Keratinocyte (primary cell): ENCODE measurements around the gene KLHL29. TPM values are rescaled to one million over a fixed set of nuclear protein-coding genes. Genes with fewer than 3 reads are reported as not detected.

Experiments
- DNase-seq: peaks from one replicate; pipeline ENCODE4 v3.0.0-alpha.2; 2011; ENCODE audit warnings: low read depth, missing footprints, low spot score
- FAIRE-seq: peaks from 2 replicates; lab custom pipeline; 2011; peaks lifted over from hg19 to GRCh38; lab: Jason Lieb, UNC
- H2AFZ ChIP-seq: 2 replicates; pipeline ENCODE4 v1.6.0; 2012; ENCODE audit warnings: low read length, control low read depth, inconsistent platforms; ENCODE audit not compliant: control insufficient read depth
- H3K27ac ChIP-seq: 2 replicates; pipeline ENCODE4 v1.5.1; 2011; ENCODE audit warnings: low read length; ENCODE audit not compliant: control insufficient read depth, insufficient read depth
- H3K27me3 ChIP-seq: 3 replicates; pipeline ENCODE4 v1.6.0; 2011; ENCODE audit warnings: low read length; ENCODE audit not compliant: control insufficient read depth, insufficient read depth; ENCODE audit errors: extremely low read depth
- H3K36me3 ChIP-seq, 2 experiments: 2 replicates in 1 of 2; 3 replicates in 1 of 2; pipeline ENCODE4 v1.5.1; 2011; ENCODE audit warnings: low read length in 2 of 2, mild to moderate bottlenecking in 1 of 2; ENCODE audit not compliant: control insufficient read depth in 2 of 2, insufficient read depth in 2 of 2; ENCODE audit errors: extremely low read depth in 1 of 2
- H3K4me1 ChIP-seq: 3 replicates; pipeline ENCODE4 v1.5.1; 2011; ENCODE audit warnings: low read length; ENCODE audit not compliant: control insufficient read depth, insufficient read depth; ENCODE audit errors: extremely low read depth
- H3K4me2 ChIP-seq: 3 replicates; pipeline ENCODE4 v1.6.0; 2011; ENCODE audit warnings: low read depth, low read length; ENCODE audit not compliant: control insufficient read depth, insufficient read depth; ENCODE audit errors: extremely low read depth
- H3K4me3 ChIP-seq, 3 experiments: fragments of 200-600 bp in 1 of 3; sonication (generic) in 1 of 3; 2 replicates in 2 of 3; 3 replicates in 1 of 3; pipeline ENCODE4 v1.5.1; 2011 to 2016; ENCODE audit warnings: low read length in 3 of 3, mild to moderate bottlenecking in 3 of 3, control low read depth in 2 of 3, inconsistent platforms in 1 of 3, low read depth in 1 of 3, mixed read lengths in 1 of 3, mixed run types in 1 of 3, moderate library complexity in 1 of 3; ENCODE audit not compliant: control insufficient read depth in 2 of 3, insufficient read depth in 2 of 3; ENCODE audit errors: extremely low read depth in 1 of 3
- H3K79me2 ChIP-seq: 2 replicates; pipeline ENCODE4 v1.6.0; 2012; ENCODE audit warnings: low read length; ENCODE audit not compliant: control insufficient read depth, insufficient read depth
- H3K9ac ChIP-seq: 3 replicates; pipeline ENCODE4 v1.6.0; 2011; ENCODE audit warnings: low read length; ENCODE audit not compliant: control insufficient read depth, insufficient read depth; ENCODE audit errors: extremely low read depth
- H3K9me1 ChIP-seq: 3 replicates; pipeline ENCODE4 v1.6.0; 2011; ENCODE audit warnings: low read length; ENCODE audit not compliant: control insufficient read depth, insufficient read depth; ENCODE audit errors: extremely low read depth
- H3K9me3 ChIP-seq: 2 replicates; pipeline ENCODE4 v1.5.1; 2012; ENCODE audit warnings: low read depth, low read length; ENCODE audit not compliant: control insufficient read depth
- H4K20me1 ChIP-seq: 3 replicates; pipeline ENCODE4 v1.6.0; 2011; ENCODE audit warnings: low read length; ENCODE audit not compliant: control insufficient read depth, insufficient read depth; ENCODE audit errors: extremely low read depth
- CTCF ChIP-seq, 3 experiments: IDR thresholded peaks in 1 of 3; conservative IDR thresholded peaks in 1 of 3; optimal IDR thresholded peaks in 1 of 3; 2 replicates in 2 of 3; 3 replicates in 1 of 3; pipeline versions ENCODE3 to v1.5.1; 2011; ENCODE audit warnings: low read length in 3 of 3, mild to moderate bottlenecking in 3 of 3, moderate library complexity in 2 of 3, control low read depth in 1 of 3, inconsistent platforms in 1 of 3; ENCODE audit not compliant: insufficient read depth in 2 of 3; ENCODE audit errors: extremely low read depth in 1 of 3
- EZH2 ChIP-seq: IDR thresholded peaks from one replicate; pipeline ENCODE4 v1.6.1; 2012; ENCODE audit warnings: inconsistent platforms, mild to moderate bottlenecking, low read length, moderate library complexity
- dilution Hi-C: fragments of 300-500 bp; cut with MboI; formaldehyde crosslinking; loops from one replicate; pipeline ENCODE4 v1.7.0; 2020; ENCODE audit warnings: low sequenced_read_pairs; ENCODE audit not compliant: extremely low pct_ligation_motif_present
- polyA plus RNA-seq, 5 experiments: library from polyadenylated mRNA; depleted of rRNA in 3 of 5; stranded (reverse) in 3 of 5; stranded (forward) in 1 of 5; unstranded in 1 of 5; fragments of >200 nt; gene quantifications; 1 replicate in 1 of 5; 2 replicates in 3 of 5; 3 replicates in 1 of 5; pipeline versions ENCODE4 v1.2.1 to v1.2.3, GENCODE V29; 2011 to 2012; ENCODE audit warnings: missing spikeins in 2 of 5, low read depth in 1 of 5, low replicate concordance in 1 of 5

Gene KLHL29
- polyA plus RNA-seq, 1 donor (not counting 4 experiments of a cell fraction or from before 2014, with no cell fraction given), result 4.7 TPM

DNA sequence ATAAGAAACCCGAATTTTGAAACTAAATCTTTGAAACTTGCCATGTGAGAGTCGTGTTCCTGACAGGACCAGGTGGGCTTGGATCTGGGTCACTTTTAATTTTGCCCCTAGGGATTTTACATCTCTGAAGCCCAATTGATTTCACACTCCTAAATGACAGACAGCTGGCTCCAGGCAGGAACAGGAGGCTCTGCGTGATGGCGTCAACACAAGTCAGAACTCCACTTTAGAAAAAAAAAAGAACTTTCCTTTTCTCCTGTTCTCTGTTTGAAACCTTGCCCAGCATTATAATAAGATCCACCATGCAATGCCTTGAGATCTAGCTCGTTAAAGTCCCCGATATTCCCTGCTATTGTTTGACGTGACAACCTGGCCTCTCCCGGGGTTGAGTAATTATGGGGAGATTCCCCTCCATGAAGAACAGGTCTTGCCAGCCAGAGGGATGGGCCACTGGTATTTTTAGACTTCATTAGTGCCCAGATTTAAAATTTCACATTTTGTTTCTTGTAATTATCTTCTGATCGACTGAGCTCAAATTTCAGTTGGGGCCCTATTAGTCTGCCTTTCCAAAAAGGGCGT lies 260.3 kb downstream of the KLHL29 start:
- Histone ChIP-seq H3K79me2 (no peaks in the 10 kb centered on the region), H3K9me1 (no peaks in the 10 kb centered on the region), H3K4me1 (no peaks in the 10 kb centered on the region), H3K27ac (no peak overlapping the region), H3K9me3 (no peaks in the 10 kb centered on the region), H3K27me3 (no peaks in the 10 kb centered on the region), H4K20me1 (no peaks in the 10 kb centered on the region), H3K4me2 (no peak overlapping the region), H3K36me3 (peaks cover 0 to 11% of the 10 kb centered on the region in 2 experiments), H2AFZ (no peak overlapping the region), H3K4me3 (no peak overlapping the region), H3K9ac (no peak overlapping the region)
- dilution Hi-C loops, result no loop called here
- TF ChIP-seq CTCF (optimal IDR thresholded peaks at IDR 0.05 in 1 of 3, IDR thresholded peaks at IDR 0.05 in 1 of 3, conservative IDR thresholded peaks at IDR 0.05 in 1 of 3; ENCODE audit: extremely low read depth in 1 of 3, insufficient read depth in 2 of 3, low read length in 3 of 3) (no peak), EZH2 (no peak)
- DNase-seq (no peak), FAIRE-seq (no peak)

- Histone ChIP-seq H3K27me3 (no peaks in the 10 kb centered on the region), H3K9me3 (no peaks in the 10 kb centered on the region), H3K4me1 (peaks cover 10% of the 10 kb centered on the region), H3K36me3 (peaks cover 0 to 8% of the 10 kb centered on the region in 2 experiments), H3K9ac (no peak overlapping the region), H3K9me1 (no peaks in the 10 kb centered on the region), H3K4me3 (no peak overlapping the region), H4K20me1 (no peaks in the 10 kb centered on the region), H3K27ac (no peak overlapping the region), H3K4me2 (no peak overlapping the region), H3K79me2 (no peaks in the 10 kb centered on the region), H2AFZ (no peak overlapping the region)
- TF ChIP-seq EZH2, result no peak
- TF ChIP-seq CTCF (optimal IDR thresholded peaks at IDR 0.05 in 1 of 3, IDR thresholded peaks at IDR 0.05 in 1 of 3, conservative IDR thresholded peaks at IDR 0.05 in 1 of 3; ENCODE audit: extremely low read depth in 1 of 3, insufficient read depth in 2 of 3, low read length in 3 of 3), result no peak
- dilution Hi-C loops, result no loop called here
- FAIRE-seq (no peak), DNase-seq (no peak)
These were observed 262.6 kb downstream of the KLHL29 start for GRCh38 chr2:23647563-23647962.
